Measurements from ENCODE around the gene MAP3K12.

DNA sequence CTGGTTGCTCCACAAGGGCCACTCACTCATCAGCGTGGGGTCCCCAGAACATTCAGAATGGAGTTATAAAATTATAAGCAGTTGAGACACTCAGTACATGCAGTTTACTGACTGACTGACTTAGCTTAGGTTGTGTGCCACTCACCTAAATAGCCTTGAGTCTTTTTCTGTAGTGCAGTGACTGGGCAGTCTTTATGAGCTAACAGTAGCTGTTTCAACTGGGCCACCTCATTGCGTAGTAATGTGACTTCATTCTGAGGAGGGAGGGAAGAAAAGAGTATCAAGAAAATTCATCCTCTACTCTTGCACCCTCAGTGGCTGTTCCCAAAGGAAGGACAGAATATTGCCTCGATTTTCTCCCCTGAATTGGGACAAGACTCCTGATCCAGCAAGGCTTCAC lies 23.9 kb upstream of the MAP3K12 start:
- TF ChIP-seq, protein P1, sequence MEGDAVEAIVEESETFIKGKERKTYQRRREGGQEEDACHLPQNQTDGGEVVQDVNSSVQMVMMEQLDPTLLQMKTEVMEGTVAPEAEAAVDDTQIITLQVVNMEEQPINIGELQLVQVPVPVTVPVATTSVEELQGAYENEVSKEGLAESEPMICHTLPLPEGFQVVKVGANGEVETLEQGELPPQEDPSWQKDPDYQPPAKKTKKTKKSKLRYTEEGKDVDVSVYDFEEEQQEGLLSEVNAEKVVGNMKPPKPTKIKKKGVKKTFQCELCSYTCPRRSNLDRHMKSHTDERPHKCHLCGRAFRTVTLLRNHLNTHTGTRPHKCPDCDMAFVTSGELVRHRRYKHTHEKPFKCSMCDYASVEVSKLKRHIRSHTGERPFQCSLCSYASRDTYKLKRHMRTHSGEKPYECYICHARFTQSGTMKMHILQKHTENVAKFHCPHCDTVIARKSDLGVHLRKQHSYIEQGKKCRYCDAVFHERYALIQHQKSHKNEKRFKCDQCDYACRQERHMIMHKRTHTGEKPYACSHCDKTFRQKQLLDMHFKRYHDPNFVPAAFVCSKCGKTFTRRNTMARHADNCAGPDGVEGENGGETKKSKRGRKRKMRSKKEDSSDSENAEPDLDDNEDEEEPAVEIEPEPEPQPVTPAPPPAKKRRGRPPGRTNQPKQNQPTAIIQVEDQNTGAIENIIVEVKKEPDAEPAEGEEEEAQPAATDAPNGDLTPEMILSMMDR (conservative IDR thresholded peaks at IDR 0.05; ENCODE audit: low read depth, low read length), result no peak
- TF ChIP-seq EZH2 (IDR thresholded peaks at IDR 0.05; ENCODE audit: low read length, unreplicated experiment), result no peak

Data from PC-3 (cell line).